GM10248 (cell line): ENCODE results near the gene PDE3A.

Experiments used
- CTCF ChIA-PET: fragments of 300-600 bp; sonication (Branson Sonifier 250); formaldehyde crosslinking; extraction: SDS; loops from one replicate; lab custom pipeline; 2021; ENCODE audit warnings: antibody characterized with exemption; lab: Yijun Ruan, JAX
- POLR2A ChIA-PET: fragments of 350-650 bp; sonication (Branson Sonifier 250); formaldehyde crosslinking; extraction: SDS; loops from one replicate; lab custom pipeline; 2020; ENCODE audit warnings: antibody characterized with exemption; lab: Yijun Ruan, JAX
- DNase-seq: peaks from one replicate; pipeline ENCODE4 v3.0.0; 2012; ENCODE audit errors: extremely low spot score
- CTCF ChIP-seq: IDR thresholded peaks from 2 replicates; pipeline ENCODE4 v1.5.1; 2012; ENCODE audit warnings: mild to moderate bottlenecking, low read depth; ENCODE audit errors: extremely low read depth, missing control alignments, control extremely low read depth

The PDE3A gene

GRCh38 chr12:20624718-20625117, 256.4 kb downstream of the PDE3A start:
- no peak for TF ChIP-seq CTCF
- no peak for DNase-seq
- POLR2A ChIA-PET, result no interaction called here
- CTCF ChIA-PET, result interaction anchor here (1.2 kb wide), 1 partner anchor 53 kb away, joined by 3 read pairs; no protein-coding TSS in a partner anchor

- CTCF ChIA-PET, result no interaction called here
- POLR2A ChIA-PET, result no interaction called here
- no peak for DNase-seq
- TF ChIP-seq CTCF, result no peak
These were observed 257.2 kb downstream of the PDE3A start for GRCh38 chr12:20625531-20625930.

- no peak for TF ChIP-seq CTCF
- CTCF ChIA-PET, result interaction anchor here (1.6 kb wide), 1 partner anchor 10 kb away, joined by 4 read pairs; no protein-coding TSS in a partner anchor
- POLR2A ChIA-PET, result no interaction called here
- no peak for DNase-seq
These were observed 258.8 kb downstream of the PDE3A start for GRCh38 chr12:20627001-20627588.

GRCh38 chr12:20628226-20628787, 260.0 kb downstream of the PDE3A start:
- CTCF ChIA-PET, result no interaction called here
- DNase-seq, result no peak
- no peak for TF ChIP-seq CTCF
- POLR2A ChIA-PET, result no interaction called here

GRCh38 chr12:20628999-20629398, 260.7 kb downstream of the PDE3A start:
- ChIA-PET CTCF (no interaction called here), POLR2A (no interaction called here)
- TF ChIP-seq CTCF, result no peak
- no peak for DNase-seq

- no peak for DNase-seq
- CTCF ChIA-PET, result no interaction called here
- POLR2A ChIA-PET, result no interaction called here
- TF ChIP-seq CTCF, result no peak
These were observed 261.2 kb downstream of the PDE3A start for GRCh38 chr12:20629414-20630156.
